Esophagus squamous epithelium (tissue), 5 donors: ENCODE measurements around the gene SLC22A15. TPM values are rescaled to one million over a fixed set of nuclear protein-coding genes. Genes with fewer than 3 reads are reported as not detected.
"Not testable (repeated sequence)": the region's sequence is repeated elsewhere in the genome, so short reads cannot be mapped to it uniquely, and the experiment has no call there.

Experiments used
- DNase-seq: peaks from one replicate; lab custom pipeline; 2025; lab: John Stamatoyannopoulos, UW
- H3K27ac ChIP-seq, 4 donors: fragments of 200-600 bp; sonication (generic); one replicate each; pipeline ENCODE4 v1.5.1; 2016 to 2019; ENCODE audit warnings: mild to moderate bottlenecking in 1 of 4
- H3K27me3 ChIP-seq, 4 donors: fragments of 200-600 bp; sonication (generic); 1 replicate in 3 of 4; 2 replicates in 1 of 4; pipeline versions ENCODE4 v1.5.1 to v1.6.0; 2017 to 2021; ENCODE audit warnings: antibody characterized with exemption in 1 of 4
- H3K36me3 ChIP-seq, 3 donors: fragments of 200-600 bp; sonication (generic); one replicate each; pipeline ENCODE4 v1.5.1; 2016 to 2019
- H3K4me1 ChIP-seq, 3 donors: fragments of 200-600 bp; sonication (generic); one replicate each; pipeline ENCODE4 v1.5.1; 2017 to 2019
- H3K4me3 ChIP-seq, 4 donors: fragments of 200-600 bp; sonication (generic); 1 replicate in 3 of 4; 2 replicates in 1 of 4; pipeline ENCODE4 v1.5.1; 2016 to 2019; ENCODE audit warnings: mild to moderate bottlenecking in 2 of 4, moderate library complexity in 1 of 4
- H3K9me3 ChIP-seq, 3 donors: fragments of 200-600 bp; sonication (generic); one replicate each; pipeline ENCODE4 v1.5.1; 2016 to 2019
- CTCF ChIP-seq, 6 experiments: fragments of 450-650 bp in 4 of 6; fragments of 200-600 bp in 2 of 6; sonication (generic) in 2 of 6; IDR thresholded peaks; one replicate each; pipeline ENCODE4 v1.5.1; 2016 to 2019; ENCODE audit warnings: antibody characterized with exemption in 6 of 6, mild to moderate bottlenecking in 4 of 6, moderate library complexity in 4 of 6
- POLR2A ChIP-seq, 4 donors: fragments of 450-650 bp; IDR thresholded peaks; one replicate each; pipeline ENCODE4 v1.6.1; 2017; ENCODE audit warnings: antibody characterized with exemption in 4 of 4, mild to moderate bottlenecking in 4 of 4, moderate library complexity in 3 of 4
- WGBS, 2 donors: methylation state at CpG; one replicate each; pipeline ENCODE4 v1.1.5; 2018; 5-methylcytosine and 5-hydroxymethylcytosine counted together
- intact Hi-C: fragments of 100-400 bp; cut with DNase I; formaldehyde crosslinking; loops from one replicate; pipeline ENCODE4 v1.15.0; 2022
- total RNA-seq, 4 donors: library from RNA; depleted of rRNA; stranded (reverse); fragments of >200 nt; gene quantifications; one replicate each; pipeline ENCODE4 v1.1.0, GENCODE V29; 2016
- donor health status: DM: yes; HTN: yes; CAD: no.

Gene SLC22A15
- total RNA-seq, 4 donors from 2014 or later: 7.2 to 12.0 (median 9.4) TPM

- intact Hi-C loops: no loop called here
- no peak overlapping the region for H3K4me3 ChIP-seq
- no peaks in the 10 kb centered on the region for H3K4me1 ChIP-seq
- no peaks in the 10 kb centered on the region for H3K27me3 ChIP-seq
- no peak for TF ChIP-seq POLR2A (IDR thresholded peaks at IDR 0.05)
- DNase-seq: no peak
- H3K9me3 ChIP-seq: no peaks in the 10 kb centered on the region
- no peak overlapping the region for H3K27ac ChIP-seq
- peaks cover 0 to 50% (median 0%) of the 10 kb centered on the region in 3 donors for H3K36me3 ChIP-seq
- WGBS, 2 donors: 88 to 92% methylated on average over 1 of the region's 1 CpG
Observed at GRCh38 chr1:115988953-115989352, 12.6 kb downstream of the SLC22A15 start.

GRCh38 chr1:115989699-115990098 is 13.4 kb downstream of the SLC22A15 start:
- no peaks in the 10 kb centered on the region for H3K27me3 ChIP-seq
- TF ChIP-seq POLR2A (IDR thresholded peaks at IDR 0.05) (no peak), CTCF (IDR thresholded peaks at IDR 0.05) (no peak)
- 92% methylated on average over 3 of the region's 3 CpGs for WGBS, 2 donors
- H3K4me1 ChIP-seq: no peaks in the 10 kb centered on the region
- H3K36me3 ChIP-seq: peaks cover 0 to 51% (median 0%) of the 10 kb centered on the region in 3 donors
- intact Hi-C loops: no loop called here
- no peak overlapping the region for H3K4me3 ChIP-seq
- DNase-seq: no peak
- H3K27ac ChIP-seq: no peak overlapping the region
- H3K9me3 ChIP-seq: no peaks in the 10 kb centered on the region

GRCh38 chr1:115991909-115992308 is 15.6 kb downstream of the SLC22A15 start:
- 93 to 99% methylated on average over 7 to 8 of the region's 8 CpGs for WGBS, 2 donors
- Histone ChIP-seq H3K27ac (no peak overlapping the region), H3K4me3 (no peak overlapping the region), H3K4me1 (no peaks in the 10 kb centered on the region), H3K9me3 (peaks cover 0 to 2% (median 0%) of the 10 kb centered on the region in 3 donors), H3K36me3 (peaks cover 0 to 65% (median 1%) of the 10 kb centered on the region in 3 donors), H3K27me3 (no peaks in the 10 kb centered on the region)
- no peak for TF ChIP-seq POLR2A (IDR thresholded peaks at IDR 0.05)
- TF ChIP-seq CTCF (IDR thresholded peaks at IDR 0.05): no peak
- intact Hi-C loops: no loop called here
- DNase-seq: no peak

- intact Hi-C loops, H3K27me3 ChIP-seq, DNase-seq, H3K27ac ChIP-seq, H3K4me3 ChIP-seq: not testable (repeated sequence)
- Histone ChIP-seq H3K4me1 (peaks cover 8 to 22% (median 11%) of the 10 kb centered on the region in 3 donors), H3K9me3 (peaks cover 0 to 22% (median 14%) of the 10 kb centered on the region in 3 donors), H3K36me3 (peaks cover 0 to 73% (median 7%) of the 10 kb centered on the region in 3 donors)
- WGBS, 2 donors: 80 to 100% methylated on average over 1 of the region's 1 CpG
Observed at GRCh38 chr1:115997921-115998320, 21.6 kb downstream of the SLC22A15 start.

GRCh38 chr1:116001739-116002487 is 25.6 kb downstream of the SLC22A15 start:
- Histone ChIP-seq H3K27ac (peak overlapping the region in 2 of 4 donors; percentile 23 to 46), H3K36me3 (peaks cover 0 to 49% (median 6%) of the 10 kb centered on the region in 3 donors)
- no peak for DNase-seq

More at GRCh38 chr1:116001739-116002487, 25.6 kb downstream of the SLC22A15 start:
- Histone ChIP-seq H3K27me3 (no peaks in the 10 kb centered on the region), H3K4me1 (peaks cover 8 to 28% (median 14%) of the 10 kb centered on the region in 3 donors), H3K9me3 (peaks cover 0 to 20% (median 14%) of the 10 kb centered on the region in 3 donors), H3K4me3 (no peak overlapping the region)
- intact Hi-C loops: no loop called here
- WGBS, 2 donors: 20 to 54% methylated on average over 3 of the region's 3 CpGs
- TF ChIP-seq POLR2A (IDR thresholded peaks at IDR 0.05): no peak
- no peak for TF ChIP-seq CTCF (IDR thresholded peaks at IDR 0.05)
